ENCODE results near the gene SLC35F4.

Gene SLC35F4

DNA sequence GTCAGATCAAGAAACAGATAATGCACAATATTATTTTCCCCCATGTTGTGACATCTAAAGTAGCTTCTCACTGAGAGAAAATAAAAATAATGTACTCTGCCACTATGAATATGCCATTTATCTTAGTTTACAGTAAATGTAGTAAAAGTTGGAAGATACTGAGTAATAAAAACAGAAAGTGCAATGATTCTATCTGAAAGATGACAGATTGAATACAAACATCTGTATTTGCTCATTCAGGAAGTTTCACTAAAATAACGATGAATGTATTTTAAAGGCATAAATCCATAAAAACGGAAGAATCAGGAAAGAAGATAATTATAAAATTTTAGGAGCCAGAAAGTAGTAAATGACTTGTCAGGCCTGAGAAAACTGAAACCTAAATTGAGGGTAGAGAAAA lies 18.2 kb downstream of the SLC35F4 start:
- DNase-seq = no peak

DNA sequence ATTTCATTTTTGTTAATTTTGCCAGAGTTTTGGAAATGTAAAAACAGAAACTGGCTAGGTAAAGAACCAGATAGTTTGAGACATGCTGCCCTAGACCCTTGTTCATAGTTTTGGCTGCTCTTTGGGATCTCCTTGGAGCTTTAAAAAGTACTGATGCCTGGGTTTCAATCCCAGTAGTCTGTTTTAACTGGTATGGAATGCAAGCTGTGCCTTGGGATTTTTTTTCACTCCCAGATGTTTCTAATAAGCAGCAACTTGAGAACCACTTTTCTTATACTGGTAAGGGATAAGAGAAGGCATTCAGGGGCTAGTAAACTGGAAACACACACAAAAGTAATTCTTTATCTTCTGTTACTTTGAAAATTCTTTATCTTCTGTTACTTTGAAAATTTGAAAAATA lies 18.8 kb downstream of the SLC35F4 start:
- DNase-seq = no peak

DNA sequence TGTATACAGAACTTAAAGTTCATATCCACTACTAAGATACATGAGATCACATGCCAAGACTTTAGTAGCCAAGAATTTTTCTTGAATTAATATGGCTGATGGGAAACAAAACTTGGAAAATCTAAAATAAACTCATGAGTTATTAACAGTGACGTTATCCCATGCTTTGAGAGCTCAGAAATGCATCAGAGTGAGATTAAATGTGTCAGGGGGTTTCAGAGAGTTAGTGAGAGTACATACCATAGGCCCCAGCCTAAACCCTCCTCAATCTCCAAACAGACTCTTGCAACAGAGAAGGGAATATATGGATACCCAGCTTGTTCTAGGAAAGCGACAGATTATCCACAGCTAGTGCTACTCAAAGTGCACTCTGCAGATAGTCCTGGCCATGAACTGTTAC lies 19.3 kb downstream of the SLC35F4 start:
- no peak for DNase-seq

GRCh38 chr14:57845802-57846531 lies 19.9 kb downstream of the SLC35F4 start:
- DNase-seq = no peak

DNA sequence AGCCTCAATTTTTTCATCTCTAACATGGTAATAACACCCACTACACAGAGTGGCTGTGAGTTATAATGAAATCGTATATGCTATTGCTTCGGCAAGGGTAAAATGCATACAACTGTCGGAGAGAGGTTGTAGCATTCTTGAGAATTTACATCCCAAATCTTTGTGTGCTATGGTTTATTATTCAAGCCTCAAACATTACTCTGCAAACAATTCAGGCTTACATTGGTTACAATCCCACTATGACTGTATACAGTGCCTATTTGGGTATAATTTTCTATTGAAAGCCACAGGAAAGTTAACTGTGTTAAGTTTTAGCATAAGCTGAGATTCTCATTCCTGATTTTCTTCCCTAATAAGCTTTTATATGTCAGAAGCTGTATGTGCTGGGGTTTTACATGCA lies 20.6 kb downstream of the SLC35F4 start:
- no peak for DNase-seq

GRCh38 chr14:57837267-57837666 lies 28.6 kb downstream of the SLC35F4 start:
- no peak for DNase-seq

DNA sequence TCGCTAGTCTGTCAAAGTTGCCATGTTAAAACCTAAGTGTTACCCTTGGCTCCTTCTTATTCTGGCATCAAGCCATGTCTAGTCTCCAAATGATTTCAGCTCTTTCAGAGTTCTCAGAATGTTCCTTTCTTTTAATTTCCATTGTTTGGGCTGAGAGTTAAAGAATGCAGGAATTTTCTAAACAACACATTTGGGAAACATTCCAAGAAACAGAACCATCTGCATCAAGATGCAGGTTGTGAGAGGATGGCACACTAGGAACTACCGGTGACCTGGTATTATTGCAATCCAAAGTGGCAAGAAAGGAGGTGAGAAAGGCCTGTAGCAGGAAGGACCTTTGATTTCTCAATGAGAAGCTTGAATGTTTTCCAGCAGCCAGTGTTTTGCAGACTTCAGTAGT lies 30.1 kb downstream of the SLC35F4 start:
- DNase-seq = no peak

DNA sequence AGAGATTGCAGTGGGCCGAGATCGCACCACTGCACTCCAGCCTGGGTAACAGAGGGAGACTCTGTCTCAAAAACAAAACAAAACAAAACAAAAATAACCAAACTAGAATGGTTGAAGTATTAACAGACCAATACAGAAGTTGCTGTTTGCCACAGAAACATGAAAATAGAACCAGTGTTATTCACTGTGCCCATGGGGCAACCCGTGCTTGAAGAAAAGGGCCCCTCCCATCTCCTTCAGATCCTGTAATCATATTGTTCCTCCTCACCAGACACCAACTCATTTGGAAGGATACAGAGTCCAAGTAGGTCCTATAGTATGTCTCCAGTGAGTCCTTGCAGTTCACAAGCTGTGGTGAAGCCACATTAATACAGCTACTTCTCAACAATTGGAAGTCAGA lies 30.9 kb downstream of the SLC35F4 start:
- DNase-seq = no peak

- DNase-seq = no peak
Observed at GRCh38 chr14:57834001-57834598, 31.8 kb downstream of the SLC35F4 start.

DNA sequence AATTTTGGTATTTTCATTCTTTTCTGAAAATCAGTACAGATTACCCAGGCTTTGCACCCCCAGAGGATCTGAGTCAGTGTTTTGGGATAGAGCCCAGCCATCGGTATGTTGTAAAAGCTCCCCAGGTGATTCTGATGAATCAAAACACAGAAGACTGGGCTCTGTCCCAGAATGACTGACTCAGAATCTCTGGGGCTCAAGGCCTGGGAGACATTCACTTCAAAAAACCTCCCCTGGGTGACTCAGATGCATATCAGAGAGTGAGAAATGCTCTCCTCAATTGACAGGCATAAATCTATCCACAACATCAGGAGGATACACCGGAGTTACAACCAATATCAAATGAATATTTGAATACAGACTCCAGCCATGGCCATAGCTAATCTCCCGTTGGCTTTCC lies 32.6 kb downstream of the SLC35F4 start:
- DNase-seq = no peak

GRCh38 chr14:57831981-57832380 lies 33.9 kb downstream of the SLC35F4 start:
- peak; percentile 28 for DNase-seq

- no peak for DNase-seq
Observed at GRCh38 chr14:57828713-57829112, 37.2 kb downstream of the SLC35F4 start.

- no peak for DNase-seq
Observed at GRCh38 chr14:57823015-57823660, 42.8 kb downstream of the SLC35F4 start.

DNA sequence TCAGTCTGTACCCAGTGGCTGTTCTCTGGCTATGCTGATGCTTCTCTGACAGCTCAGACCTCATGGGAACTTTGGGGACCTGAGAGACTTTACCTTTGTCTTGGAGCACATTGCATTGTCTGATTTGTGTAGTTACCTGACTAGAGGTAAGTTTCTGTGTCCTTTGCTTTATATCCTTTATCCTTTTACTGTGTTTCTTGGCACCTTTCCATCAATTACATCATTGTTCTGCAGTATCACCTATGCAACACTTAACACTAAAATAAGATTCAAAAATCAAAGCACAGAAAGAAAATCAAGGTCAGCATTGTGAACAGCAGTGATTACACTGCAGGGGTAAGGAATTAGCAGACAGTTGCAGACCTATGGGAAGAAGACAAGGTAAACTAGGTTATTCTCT lies 43.8 kb downstream of the SLC35F4 start:
- DNase-seq = no peak

DNA sequence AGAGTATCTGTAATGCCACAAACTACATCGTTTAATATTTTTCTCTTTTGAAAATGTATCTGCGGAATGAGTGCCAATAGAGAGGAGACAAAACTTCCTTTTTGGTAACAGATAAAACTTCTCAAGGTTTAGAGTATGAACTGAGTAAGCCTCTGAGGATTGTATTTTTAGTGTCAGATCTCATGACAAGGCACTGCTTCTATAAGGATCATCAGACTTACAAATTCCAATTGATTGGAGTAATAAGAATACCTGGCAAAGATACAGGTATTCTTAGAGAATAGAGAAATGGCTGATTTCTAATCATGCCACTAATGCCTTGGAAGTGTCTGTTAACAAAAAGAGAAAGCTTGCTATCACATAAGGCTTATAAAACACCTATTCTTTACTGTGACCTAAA lies 45.3 kb downstream of the SLC35F4 start:
- DNase-seq = no peak

GRCh38 chr14:57818511-57818910 lies 47.4 kb downstream of the SLC35F4 start:
- DNase-seq = no peak

- no peak for DNase-seq
Observed at GRCh38 chr14:57816568-57817284, 49.2 kb downstream of the SLC35F4 start.

DNA sequence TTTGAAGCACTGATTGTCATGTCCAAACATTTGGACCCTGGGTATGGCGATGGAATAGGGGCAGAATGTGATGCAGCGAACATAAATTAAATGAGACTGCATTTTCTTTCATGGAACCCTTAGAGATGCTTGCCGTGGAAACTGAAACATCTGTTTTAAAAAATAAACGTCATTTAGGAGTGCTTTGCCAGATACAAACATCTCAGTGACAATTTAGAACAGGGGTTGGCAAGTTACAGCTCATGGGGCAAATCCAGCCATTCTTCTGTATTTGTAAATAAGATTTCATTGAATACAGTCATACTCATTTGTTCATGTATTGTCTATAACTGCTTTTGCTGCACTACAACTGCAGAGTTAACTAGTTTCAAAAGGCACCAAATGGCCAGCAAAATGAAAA lies 51.2 kb downstream of the SLC35F4 start:
- DNase-seq = no peak

- DNase-seq = no peak
Observed at GRCh38 chr14:57812741-57813140, 53.2 kb downstream of the SLC35F4 start.

- no peak for DNase-seq
Observed at GRCh38 chr14:57811998-57812546, 53.8 kb downstream of the SLC35F4 start.

- no peak for DNase-seq
Observed at GRCh38 chr14:57809808-57810207, 56.1 kb downstream of the SLC35F4 start.

DNA sequence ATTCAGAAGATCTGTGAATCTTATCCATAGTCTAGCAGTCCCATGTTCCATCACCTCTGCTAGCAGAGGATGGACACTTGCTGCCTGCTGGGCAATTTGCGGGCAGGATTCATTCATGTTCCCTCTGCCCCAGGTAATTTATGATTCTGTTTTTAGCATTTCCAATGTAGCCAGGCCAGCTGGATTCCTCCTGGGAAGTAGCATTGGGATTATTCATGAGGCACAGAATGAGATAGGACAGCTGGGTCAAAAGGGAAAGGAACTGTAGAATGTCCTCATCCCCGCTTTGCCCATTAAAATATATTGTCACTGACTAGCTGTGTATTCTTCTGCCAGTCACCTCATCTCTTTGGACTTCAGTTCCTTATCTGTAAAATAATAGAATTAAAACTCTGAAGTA lies 68.7 kb downstream of the SLC35F4 start:
- no peak for DNase-seq

DNA sequence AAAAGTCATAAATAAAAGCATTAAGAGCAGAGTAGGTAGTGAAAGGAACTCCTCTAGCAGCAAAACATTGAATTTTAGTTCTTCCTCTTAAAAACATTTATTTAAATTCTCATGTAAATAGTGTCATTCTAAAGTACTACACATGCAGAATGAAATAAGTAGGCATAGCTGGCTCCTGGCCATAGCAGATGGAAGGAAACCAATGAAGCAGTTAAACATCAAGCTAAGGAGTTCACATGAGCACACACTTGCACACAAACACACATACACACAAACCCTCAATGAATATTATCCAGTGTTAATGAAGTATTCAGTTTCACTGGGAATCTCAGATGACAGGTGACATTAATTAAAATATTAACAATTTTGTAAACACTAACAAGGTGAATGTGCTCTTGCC lies 69.3 kb downstream of the SLC35F4 start:
- no peak for DNase-seq

GRCh38 chr14:57785058-57785457 lies 80.8 kb downstream of the SLC35F4 start:
- no peak for DNase-seq
